Measurements from ENCODE around the gene LRRTM4.
"Not testable (repeated sequence)": the region's sequence is repeated elsewhere in the genome, so short reads cannot be mapped to it uniquely, and the experiment has no call there.

Gene LRRTM4

DNA sequence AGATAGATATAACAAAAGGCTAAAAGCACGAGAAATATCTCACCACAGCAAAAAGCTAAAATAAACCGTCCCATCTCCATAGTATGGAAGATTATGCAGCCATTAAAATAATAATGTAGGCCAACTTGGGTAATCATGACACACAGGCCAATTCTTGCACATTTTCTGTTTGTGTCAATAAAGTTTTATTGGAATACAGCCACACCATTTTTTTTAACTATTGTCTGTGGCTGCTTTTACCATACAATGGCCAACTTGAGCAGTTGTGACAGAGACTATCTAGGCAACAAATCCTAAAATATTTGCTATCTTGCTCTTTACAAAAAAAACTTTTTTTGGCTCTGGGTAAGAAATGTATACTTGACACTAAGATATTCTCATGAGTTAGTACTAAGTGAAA is 212.5 kb downstream of the LRRTM4 start:
- no peak for DNase-seq

DNA sequence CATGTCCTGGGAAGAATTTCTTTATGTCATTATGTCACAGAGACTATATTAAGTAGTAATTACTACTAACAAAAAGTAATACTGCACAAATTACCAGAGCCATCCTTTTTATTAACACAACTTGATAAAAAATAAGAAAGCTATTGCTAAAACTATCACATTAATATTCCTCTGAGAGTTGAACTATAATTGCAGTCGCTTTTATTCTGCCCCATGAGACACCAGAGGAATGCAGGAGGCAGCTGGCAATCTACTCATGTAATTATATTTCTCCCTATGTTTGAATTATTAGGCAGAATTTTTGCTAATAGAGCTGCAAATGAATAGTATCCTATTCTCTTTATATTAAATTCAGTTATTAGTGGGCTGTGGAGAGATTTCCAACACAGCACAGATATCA is 220.7 kb downstream of the LRRTM4 start:
- no peak for DNase-seq

DNA sequence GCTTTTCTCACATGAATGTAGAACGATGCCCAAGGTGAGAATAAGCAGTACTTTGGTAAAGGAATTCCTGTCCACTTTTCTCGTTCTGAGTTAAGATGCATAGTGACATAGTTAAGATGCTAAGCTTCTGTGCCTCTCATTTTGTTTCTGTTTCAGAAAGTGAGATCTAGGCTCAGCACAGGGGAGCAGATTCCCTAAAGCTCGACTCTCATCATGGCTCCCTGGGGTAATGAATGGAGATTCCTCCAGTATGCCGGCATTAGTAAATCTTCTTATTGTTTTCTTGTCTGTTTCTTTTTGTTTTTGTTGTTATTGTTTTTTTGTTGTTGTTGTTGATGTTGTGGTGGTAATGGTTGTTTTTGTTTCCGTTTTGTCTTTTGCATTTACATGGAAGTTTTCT is 225.4 kb downstream of the LRRTM4 start:
- DNase-seq: no peak

DNA sequence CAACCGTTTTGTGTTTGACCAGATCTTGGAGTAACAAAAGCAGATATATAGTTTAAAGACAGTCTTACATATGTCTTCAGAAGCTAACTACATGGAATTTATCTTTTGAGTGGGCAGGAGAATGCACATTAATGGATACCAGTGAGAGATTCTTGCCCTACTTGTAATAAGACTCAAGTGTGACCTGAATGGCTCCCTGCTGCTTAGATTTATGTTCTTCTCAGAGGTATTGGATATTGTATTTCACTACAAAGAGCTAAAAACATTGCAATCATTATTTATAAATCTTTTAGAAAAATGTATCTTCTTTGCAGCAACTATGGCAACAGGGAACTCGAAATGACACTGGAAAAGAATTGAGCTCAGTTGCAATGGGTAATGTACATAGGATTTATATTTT is 227.7 kb downstream of the LRRTM4 start:
- no peak for DNase-seq

DNA sequence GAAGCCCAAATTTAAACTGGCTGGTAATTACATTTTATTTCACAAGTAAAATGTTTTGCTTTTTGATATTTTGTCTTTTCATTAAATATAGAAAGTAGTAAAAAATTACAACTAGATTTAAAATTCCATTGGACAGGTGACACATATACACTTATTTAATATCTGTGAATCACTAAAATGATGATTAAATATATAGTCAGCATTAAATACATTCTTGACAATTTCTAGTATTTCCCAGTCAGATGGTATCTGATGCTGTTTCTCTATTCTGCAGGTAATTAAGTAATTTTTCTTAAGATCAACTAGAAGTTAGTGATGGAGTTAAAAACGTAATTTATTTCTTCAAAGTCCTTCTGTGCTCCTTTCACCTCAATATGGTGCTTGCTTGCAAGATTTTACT is 237.8 kb downstream of the LRRTM4 start:
- no peak for DNase-seq

DNA sequence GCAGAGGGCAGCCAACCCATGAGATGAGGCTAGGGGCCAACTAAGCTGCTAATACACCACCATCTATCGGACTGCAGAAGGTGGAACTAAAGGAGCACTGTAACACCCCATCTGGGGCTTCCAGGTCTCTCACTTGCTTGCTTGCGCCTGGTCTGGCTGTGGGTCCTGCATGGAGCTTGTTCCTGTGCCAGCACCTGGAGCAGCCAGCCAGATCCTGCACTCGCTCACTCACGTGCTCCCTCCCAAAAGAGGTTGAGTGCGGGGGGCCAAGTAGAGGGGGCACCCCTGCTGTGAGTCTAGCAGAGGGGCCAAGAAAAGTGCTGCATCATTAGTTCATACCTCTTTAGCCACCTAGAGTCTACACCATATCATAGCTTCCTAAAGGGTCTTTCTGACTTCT is 250.9 kb downstream of the LRRTM4 start:
- DNase-seq: no peak

DNA sequence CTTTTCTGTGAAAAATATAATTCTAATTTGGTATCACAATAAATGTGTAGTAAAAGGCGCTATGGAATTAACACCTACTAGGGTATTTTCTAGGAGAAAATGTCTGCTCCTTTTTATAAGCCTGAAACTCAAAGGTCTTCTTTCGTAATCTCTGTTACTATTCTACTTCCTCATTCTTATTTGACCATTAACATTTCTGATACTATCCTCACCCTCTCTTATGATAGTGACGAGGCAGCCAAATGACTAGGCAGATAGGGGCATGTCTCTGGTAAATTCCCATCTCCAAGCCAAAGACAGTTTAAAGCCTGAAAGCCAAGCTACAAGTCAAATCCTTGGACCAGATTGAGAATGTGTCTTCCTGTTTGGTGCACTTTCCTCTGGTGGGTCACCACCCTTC is 251.7 kb downstream of the LRRTM4 start:
- no peak for DNase-seq

DNA sequence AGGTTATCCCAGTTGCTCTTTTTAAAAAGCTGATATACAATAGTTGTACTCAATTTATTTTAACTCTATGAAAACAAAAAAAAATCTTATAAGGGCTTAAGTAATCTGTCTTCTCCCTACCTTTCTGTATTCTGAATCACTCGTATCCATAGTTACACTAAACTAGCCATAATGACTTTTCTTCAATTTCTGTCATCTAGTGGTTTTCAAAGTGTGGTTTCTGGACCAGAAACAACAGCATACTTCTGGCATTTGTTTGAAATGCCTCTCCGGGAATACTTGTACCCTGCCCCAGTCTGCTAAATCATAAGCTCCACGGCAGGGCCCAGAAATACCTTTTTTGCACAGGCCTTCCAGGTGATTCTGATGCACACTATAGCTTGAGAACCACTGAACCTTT is 253.6 kb downstream of the LRRTM4 start:
- no peak for DNase-seq

DNA sequence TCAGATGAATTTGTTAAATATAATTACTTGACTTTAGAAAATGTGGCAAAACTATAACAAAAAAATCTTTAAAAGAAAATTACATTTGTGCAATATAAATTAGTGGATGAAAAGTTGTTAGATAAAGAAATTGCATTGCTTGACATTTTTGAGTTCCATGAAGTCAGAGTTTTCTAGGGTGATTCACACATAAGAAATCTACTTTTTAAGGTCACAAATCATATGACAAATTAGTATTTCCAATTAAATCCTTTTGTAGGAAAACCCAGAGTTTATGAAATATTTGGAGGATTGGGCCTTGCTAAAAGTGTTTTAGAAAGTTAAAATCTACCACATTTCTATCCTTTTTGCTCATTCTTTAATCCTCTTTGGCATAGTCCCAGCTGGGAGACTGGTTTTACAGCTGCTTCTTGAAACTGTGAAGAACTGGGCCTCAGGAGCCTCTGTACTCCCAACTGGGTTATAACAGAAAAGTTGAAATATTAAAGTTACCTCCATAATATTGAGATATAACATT is 289.2 kb downstream of the LRRTM4 start:
- no peak for DNase-seq

DNA sequence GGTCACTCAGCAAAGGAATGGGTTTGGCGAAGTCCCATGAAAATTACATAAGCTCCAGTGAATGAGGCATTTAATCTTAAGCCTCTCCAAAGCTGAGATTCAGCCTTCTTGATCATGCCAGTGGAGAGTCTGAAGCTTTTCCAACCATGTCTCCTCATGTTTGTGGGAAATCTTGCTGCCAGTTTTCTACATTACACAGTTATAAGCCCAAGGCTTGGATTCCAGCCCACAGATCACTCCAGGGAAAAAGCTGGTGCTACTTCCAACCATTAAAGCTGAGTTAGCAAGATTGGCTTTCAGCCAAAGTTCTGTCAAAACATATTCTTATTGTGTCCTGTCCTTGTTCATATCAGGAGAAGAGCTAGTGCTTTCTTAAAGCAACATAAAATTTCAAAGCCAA is 293.8 kb downstream of the LRRTM4 start:
- DNase-seq: no peak

DNA sequence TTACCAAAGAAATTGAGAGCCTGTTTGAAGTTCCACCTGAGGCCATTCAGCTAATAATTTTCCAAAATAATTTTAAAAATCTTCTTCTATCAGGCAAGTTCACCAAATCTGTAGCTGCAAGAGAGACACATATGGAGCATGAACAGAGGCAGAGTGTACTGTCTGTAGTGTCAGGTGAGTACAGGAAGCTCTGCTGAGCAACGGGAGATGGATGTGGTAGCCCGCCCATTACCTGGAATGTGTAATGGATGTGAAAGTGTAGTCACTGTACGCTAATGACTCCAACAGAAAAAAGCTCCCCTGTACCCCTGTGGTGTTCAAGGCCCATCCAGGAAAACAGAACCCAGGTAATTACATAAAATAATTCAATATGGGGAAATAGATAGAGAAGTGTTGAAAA is 311.5 kb downstream of the LRRTM4 start:
- DNase-seq: no peak

DNA sequence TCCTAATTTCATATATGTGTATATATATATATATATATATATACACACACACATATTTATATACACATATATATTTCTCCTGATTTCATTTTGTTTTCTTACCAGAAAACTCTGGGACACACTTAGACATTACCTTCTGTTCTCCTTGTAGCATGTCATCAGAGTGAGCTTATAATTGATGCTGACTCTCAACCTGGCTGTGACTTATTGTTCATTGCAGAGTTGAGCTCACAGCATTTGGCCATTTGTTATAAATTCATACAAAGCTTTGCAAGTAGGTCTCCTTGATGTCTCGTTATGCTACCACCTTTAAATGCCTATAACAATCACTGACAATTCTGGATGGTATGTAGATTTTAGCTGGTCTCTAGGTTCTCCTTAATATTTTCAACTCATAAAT is 314.8 kb downstream of the LRRTM4 start:
- no peak for DNase-seq

DNA sequence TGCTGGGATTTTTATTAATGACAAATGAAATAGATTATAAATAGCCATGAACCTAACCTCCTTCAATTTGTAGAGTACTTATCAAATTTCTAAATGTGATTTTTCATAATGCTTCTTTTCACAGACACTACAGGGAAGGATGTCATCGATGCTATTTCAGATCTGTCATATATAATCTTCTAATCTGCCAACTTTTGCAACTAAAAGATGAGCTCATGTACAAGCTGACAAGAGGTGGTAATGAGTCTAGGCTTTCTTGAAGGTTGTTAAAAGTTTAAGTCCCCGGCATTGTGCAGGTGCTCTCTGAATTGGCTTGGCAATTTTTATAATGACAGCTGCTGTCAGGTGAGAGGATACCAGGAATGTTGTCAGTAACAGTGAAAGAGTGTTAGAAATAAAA is 320.4 kb downstream of the LRRTM4 start:
- DNase-seq: no peak

DNA sequence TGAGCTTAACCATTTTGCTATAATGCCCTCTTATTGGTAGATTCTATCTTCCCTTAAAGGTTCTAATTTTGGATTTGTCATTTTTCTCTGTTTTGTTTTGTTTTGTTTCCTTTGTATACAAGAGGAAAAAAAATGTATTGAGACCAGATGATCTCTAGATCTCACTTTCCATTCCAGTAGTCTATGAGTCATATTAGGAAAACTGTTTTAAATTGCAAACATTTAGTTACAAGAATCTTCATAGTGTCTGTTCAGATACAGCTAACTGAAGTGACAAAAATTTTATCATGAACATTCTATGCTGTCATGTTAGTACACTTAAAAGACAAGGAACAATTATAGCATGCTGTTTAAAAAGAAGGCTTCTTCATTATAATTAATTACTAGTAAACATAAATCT is 322.8 kb downstream of the LRRTM4 start:
- DNase-seq: no peak

DNA sequence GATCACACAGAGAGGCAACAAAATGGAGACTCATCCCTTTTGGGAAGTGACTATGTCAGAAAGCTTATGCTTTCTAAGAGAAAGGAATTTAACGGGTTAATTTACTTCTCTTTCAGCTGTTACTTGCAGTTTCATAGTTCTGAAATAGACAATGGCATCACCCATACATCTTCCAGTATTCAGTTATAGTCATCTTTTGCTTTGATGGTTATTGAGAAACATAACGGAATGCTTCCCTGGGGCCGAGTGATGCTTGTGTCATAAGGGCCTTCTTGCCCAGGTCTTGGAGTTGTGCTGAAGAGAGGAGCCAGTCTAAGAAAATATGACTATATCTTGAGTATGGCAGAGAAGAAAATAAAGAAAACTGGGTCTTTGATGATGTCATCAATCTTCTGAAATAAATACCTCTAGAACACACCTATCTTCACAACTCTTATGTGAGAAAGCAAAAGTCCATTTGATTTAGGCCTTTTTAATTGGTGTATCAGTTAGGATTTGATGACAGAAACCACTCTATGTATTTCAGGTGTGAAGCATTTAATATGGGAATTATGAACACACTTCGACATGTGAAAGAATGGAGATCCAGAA is 328.2 kb downstream of the LRRTM4 start:
- DNase-seq: no peak

DNA sequence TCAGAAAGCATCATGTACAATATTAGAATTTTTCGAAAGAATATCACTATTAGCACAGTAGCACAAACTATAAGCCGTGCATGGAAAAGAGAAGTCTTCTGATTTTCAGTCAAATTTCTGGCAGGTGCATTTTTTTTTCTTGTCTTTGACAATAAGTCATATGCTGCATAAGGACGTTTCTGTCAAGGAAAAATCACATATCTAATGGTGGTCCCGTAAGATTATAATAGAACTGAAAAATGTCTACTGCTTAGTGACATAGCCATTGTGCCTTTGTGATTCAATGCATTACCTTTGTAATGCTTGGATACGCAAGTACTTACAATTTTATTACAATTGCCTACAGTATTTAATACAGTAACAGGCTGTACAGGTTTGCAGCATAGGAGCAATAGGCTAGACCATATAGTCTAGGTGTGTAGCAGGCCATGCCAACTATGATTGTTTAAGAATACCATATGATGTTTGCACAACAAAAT is 329.3 kb downstream of the LRRTM4 start:
- no peak for DNase-seq

DNA sequence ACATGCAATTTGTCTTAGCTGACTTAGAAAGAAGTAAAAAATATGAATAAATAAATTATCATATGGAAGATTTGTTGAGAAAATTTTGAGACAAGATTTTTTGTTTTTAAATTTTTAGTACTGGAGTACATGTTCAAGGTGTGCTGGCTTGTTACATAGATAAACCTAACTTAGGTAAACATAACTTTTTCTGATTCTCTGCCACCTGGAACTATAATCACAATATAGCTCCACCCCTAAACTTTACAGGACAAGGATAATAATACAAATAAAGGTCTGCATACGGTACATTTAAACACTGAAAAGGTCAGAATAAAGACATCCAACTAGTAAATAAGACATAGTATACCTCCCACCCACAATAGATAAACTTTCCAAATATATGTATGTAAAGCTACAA is 330.5 kb downstream of the LRRTM4 start:
- no peak for DNase-seq

DNA sequence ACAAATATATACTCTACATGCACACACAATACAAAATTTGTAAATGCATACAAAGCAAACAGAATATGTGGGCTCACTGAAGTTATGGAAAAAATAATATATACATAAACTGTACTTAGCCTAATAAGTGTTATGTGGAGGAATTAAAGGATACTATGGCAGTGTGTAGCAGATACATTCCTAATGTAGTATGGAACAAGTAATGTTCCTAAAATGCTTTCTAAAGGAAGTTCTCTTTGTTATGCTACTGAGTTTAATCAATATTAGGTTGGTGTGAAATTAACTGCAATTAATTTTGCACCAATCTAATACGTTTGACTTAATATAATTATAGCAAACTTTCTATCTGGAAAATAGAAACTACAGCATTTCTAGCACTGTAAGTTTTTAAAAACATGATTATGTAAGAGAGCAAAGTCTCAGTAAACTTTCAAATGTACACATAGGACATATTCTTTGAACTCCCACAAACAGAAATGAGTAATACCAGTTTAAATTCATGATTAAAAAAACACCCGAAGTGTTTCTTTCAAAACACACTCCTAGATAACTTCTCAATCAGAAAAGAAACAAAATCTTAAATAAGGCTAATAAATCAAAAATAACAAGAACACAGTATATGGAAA is 331.3 kb downstream of the LRRTM4 start:
- DNase-seq: no peak

DNA sequence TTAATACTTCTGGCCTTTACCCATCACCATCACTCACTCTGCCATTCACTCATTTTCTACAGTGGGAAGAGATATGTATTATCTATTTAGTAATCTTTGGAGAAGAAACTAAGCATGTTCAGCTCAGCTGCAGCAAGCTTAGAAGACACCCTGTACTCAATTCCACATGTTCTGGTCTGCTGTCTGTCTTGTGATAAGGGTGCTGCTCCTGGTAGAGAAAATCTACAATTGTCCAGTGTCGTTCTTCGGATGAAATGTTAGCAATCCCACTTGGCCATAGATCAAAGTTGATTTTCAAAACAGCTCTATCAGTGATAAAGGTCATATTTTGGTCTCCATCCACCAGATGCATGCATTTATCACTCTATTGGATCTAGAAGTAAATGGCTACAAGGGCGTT is 337.1 kb downstream of the LRRTM4 start:
- DNase-seq: no peak

DNA sequence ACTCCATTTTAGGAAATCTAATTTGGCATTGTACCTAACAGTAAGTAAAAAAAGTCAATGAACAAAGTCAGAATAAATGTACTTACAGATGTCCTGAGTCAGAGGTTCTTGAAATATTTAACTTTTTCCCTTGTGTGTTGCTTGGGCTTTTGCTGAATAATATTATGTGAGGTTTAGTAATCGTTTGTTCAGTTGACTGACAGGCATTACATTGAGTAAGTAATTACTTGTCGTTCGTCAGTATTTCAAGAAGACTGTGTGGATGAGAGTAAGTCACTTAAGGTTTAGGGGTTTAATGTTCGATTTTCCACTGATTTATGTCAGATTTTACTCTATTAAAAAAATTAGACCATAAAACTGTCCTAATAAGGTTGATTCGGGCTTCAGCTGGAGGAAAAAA is 342.9 kb downstream of the LRRTM4 start:
- DNase-seq: no peak

DNA sequence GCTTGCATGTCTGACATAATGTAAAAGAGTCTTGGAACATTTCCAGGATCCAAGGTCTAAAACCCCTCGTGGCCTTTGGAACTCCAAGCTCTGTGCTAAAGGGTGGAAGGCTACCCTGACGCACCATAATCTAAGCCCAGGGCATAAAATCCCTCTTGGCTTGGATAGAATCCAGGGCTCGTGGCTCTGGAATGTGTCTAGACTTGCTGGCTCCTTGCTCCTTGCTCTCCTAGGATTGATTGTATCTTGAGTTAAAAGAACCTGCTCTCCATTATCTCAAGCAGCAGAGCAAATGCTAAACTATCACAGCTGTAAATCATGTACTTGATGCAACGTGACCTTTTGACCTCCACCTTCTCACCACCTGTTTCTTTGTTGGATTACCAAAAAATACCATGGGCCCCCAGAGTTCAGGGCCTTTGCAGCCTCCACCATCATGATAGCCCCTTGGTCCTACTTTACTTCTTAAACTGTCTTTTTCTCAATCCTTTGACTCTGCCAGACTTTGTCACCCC is 346.9 kb downstream of the LRRTM4 start:
- DNase-seq: not testable (repeated sequence)

DNA sequence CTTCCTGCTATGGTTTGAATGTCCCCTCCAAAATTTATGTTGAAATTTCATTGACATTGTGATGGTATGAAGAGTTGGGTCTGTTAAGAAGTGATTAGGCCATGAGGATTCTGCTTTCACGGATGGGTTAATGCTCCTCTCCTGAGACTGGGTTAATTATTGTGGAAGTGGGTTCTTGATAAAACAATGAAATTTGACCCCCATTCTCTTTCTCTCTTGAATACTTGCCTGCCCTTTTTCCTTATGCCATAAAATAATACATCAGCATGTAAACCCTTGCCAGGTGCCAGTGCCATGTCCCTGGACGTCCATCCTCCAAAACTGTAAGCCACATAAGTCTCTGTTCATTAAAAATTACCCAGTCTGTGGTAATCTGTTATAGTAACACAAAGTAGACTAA is 352.8 kb downstream of the LRRTM4 start:
- DNase-seq: no peak

DNA sequence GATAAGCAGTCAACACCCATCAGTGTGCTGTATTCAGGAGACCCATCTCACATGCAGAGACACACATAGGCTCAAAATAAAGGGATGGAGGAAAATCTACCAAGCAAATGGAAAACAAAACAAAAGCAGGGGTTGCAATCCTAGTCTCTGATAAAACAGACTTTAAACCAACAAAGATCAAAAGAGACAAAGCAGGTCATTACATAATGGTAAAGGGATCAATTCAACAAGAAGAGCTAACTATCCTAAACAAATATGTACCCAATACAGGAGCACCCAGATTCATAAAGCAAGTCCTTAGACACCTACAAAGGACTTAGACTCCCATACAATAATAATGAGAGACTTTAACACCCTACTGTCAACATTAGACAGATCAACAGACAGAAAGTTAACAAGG is 358.2 kb downstream of the LRRTM4 start:
- DNase-seq: not testable (repeated sequence)

DNA sequence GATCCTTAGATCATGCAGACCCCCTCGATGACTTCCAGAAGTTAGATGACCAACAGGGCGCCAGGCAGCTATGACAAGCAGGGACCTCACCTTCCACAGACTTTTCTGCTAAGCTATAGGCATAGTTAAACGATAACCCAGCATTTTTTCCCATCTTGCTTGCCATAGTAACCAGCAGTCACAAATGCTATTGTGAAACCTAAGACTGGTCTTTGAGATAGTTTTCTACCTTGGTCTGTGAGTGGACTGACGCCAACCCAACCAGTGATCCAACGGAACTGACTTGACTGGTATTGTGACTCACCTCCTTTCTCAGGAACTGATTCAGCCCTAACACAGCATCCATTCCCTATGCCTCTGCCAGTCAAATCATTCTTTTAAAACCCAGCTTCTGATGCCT is 361.2 kb downstream of the LRRTM4 start:
- no peak for DNase-seq

DNA sequence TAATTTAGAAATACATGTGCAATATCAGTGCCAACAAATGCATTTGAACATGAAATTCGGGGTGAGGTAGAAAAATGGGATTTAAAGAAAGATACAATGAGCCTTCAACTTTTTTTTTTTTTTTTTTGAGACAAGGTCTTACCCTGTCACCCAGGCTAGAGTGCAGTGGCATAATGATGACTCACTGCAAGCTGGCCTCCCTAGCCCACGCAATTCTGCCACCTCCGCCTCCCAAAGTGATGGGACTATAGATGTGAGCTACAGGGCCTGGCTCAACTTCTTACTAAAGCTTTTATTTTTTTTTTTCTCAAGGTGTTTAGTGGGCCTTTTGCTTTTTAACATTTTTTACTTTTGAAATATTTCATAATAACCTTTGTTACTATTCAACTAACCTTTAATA is 365.6 kb downstream of the LRRTM4 start:
- no peak for DNase-seq

Data from NCI-H2107 (cell line).